ENCODE measurements around the gene CSRP3.

DNA sequence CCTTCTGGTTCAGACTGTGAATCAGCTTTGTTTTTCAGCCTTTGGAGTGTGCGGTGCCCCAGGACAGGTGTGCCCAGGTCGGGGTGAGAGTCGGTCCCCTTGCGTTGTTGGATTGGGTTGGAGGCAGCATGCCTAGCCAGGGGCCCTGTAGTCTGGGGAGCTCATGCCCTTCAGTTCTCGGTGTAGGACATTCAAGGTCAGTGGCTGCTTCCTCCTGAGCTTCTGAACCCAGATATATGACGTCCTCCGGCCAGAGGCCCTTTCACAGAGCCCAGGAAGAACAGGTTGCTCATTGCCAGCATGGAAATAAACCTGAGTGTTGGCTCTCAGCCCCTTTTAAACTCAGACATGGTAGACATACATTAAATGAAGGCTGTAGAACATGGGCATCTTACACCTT is 2.7 kb downstream of the CSRP3 start:
- no peak for TF ChIP-seq POLR2A (IDR thresholded peaks at IDR 0.05; ENCODE audit: low read length)
- TF ChIP-seq, protein P1, sequence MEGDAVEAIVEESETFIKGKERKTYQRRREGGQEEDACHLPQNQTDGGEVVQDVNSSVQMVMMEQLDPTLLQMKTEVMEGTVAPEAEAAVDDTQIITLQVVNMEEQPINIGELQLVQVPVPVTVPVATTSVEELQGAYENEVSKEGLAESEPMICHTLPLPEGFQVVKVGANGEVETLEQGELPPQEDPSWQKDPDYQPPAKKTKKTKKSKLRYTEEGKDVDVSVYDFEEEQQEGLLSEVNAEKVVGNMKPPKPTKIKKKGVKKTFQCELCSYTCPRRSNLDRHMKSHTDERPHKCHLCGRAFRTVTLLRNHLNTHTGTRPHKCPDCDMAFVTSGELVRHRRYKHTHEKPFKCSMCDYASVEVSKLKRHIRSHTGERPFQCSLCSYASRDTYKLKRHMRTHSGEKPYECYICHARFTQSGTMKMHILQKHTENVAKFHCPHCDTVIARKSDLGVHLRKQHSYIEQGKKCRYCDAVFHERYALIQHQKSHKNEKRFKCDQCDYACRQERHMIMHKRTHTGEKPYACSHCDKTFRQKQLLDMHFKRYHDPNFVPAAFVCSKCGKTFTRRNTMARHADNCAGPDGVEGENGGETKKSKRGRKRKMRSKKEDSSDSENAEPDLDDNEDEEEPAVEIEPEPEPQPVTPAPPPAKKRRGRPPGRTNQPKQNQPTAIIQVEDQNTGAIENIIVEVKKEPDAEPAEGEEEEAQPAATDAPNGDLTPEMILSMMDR (IDR thresholded peaks at IDR 0.05): no peak
- no peak for TF ChIP-seq FOSL2 (IDR thresholded peaks at IDR 0.05)
- no peak for TF ChIP-seq FOSL2 (CRISPR knock-in tag; IDR thresholded peaks at IDR 0.05)
- TF ChIP-seq EP300 (IDR thresholded peaks at IDR 0.05): no peak
- TF ChIP-seq CBX2 (IDR thresholded peaks at IDR 0.05; ENCODE audit: borderline replicate concordance, low read depth): no peak
- TF ChIP-seq, protein P2, sequence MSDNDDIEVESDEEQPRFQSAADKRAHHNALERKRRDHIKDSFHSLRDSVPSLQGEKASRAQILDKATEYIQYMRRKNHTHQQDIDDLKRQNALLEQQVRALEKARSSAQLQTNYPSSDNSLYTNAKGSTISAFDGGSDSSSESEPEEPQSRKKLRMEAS (IDR thresholded peaks at IDR 0.05): no peak
- no peak for TF ChIP-seq RAD21 (conservative IDR thresholded peaks at IDR 0.05 in 1 of 2, IDR thresholded peaks at IDR 0.05 in 1 of 2)
- TF ChIP-seq PHF8 (IDR thresholded peaks at IDR 0.05; ENCODE audit: borderline replicate concordance, low read depth): no peak
- TF ChIP-seq CEBPB (IDR thresholded peaks at IDR 0.05): no peak
- no peak for TF ChIP-seq RCOR1 (IDR thresholded peaks at IDR 0.05; ENCODE audit: low read depth, low read length)
